Measurements from ENCODE around the gene TMEM273.

TMEM273 gene

GRCh38 chr10:49118430-49119074 lies 69.6 kb downstream of the TMEM273 start:
- H3K4me3 ChIP-seq (ENCODE audit: low read depth, low read length) = no peak overlapping the region
- no peak for DNase-seq (ENCODE audit: low read depth)
- TF ChIP-seq CTCF (IDR thresholded peaks at IDR 0.05; ENCODE audit: control insufficient read depth, extremely low read depth, insufficient read depth) = no peak

GRCh38 chr10:49117376-49118070 lies 70.7 kb downstream of the TMEM273 start:
- TF ChIP-seq CTCF (IDR thresholded peaks at IDR 0.05; ENCODE audit: control insufficient read depth, extremely low read depth, insufficient read depth) = no peak
- no peak for DNase-seq (ENCODE audit: low read depth)

GRCh38 chr10:49116509-49117375 lies 71.4 kb downstream of the TMEM273 start:
- DNase-seq (ENCODE audit: low read depth) = no peak
- TF ChIP-seq CTCF (IDR thresholded peaks at IDR 0.05; ENCODE audit: control insufficient read depth, extremely low read depth, insufficient read depth) = no peak
- H3K4me3 ChIP-seq (ENCODE audit: low read depth, low read length) = no peak overlapping the region

More at GRCh38 chr10:49117376-49118070, 70.7 kb downstream of the TMEM273 start:
- no peak overlapping the region for H3K4me3 ChIP-seq (ENCODE audit: low read depth, low read length)

GRCh38 chr10:49115796-49116508 lies 72.2 kb downstream of the TMEM273 start:
- no peak for DNase-seq (ENCODE audit: low read depth)

GRCh38 chr10:49115015-49115795 lies 73.0 kb downstream of the TMEM273 start, which contains the start of gene VSTM4:
TSS of gene VSTM4 (minus strand) at chr10:49115522. CDS start at chr10:49115485, 37 bp downstream.
- TF ChIP-seq CTCF (IDR thresholded peaks at IDR 0.05; ENCODE audit: control insufficient read depth, extremely low read depth, insufficient read depth) = no peak
- DNase-seq (ENCODE audit: low read depth) = no peak
- H3K4me3 ChIP-seq (ENCODE audit: low read depth, low read length) = no peak within 1 kb of the TSS

More at GRCh38 chr10:49115796-49116508, 72.2 kb downstream of the TMEM273 start:
- H3K4me3 ChIP-seq (ENCODE audit: low read depth, low read length) = no peak overlapping the region
- TF ChIP-seq CTCF (IDR thresholded peaks at IDR 0.05; ENCODE audit: control insufficient read depth, extremely low read depth, insufficient read depth) = no peak

GRCh38 chr10:49114718-49115014 lies 73.5 kb downstream of the TMEM273 start:
- DNase-seq (ENCODE audit: low read depth) = no peak
- H3K4me3 ChIP-seq (ENCODE audit: low read depth, low read length) = no peak overlapping the region
- no peak for TF ChIP-seq CTCF (IDR thresholded peaks at IDR 0.05; ENCODE audit: control insufficient read depth, extremely low read depth, insufficient read depth)
